Left ventricle myocardium inferior (tissue), 1 donor: ENCODE results near the gene OR14C36. TPM values are rescaled to one million over a fixed set of nuclear protein-coding genes. Genes with fewer than 3 reads are reported as not detected.
"Not testable (repeated sequence)": the region's sequence is repeated elsewhere in the genome, so short reads cannot be mapped to it uniquely, and the experiment has no call there.

Experiments
- DNase-seq: peaks from one replicate; pipeline ENCODE4 v3.0.0-alpha.2; 2020
- H3K27ac ChIP-seq: fragments of 200-600 bp; replicated peaks from 2 replicates; pipeline ENCODE4 v1.8.0; 2021
- H3K27me3 ChIP-seq: fragments of 200-600 bp; 2 replicates; pipeline ENCODE4 v1.8.0; 2021; ENCODE audit warnings: low read depth
- H3K36me3 ChIP-seq: fragments of 200-600 bp; 2 replicates; pipeline ENCODE4 v1.8.0; 2021
- H3K4me1 ChIP-seq: fragments of 200-600 bp; 2 replicates; pipeline ENCODE4 v1.8.0; 2021
- H3K4me3 ChIP-seq: fragments of 200-600 bp; 2 replicates; pipeline ENCODE4 v1.8.0; 2021; ENCODE audit warnings: mild to moderate bottlenecking, moderate library complexity
- H3K9me3 ChIP-seq: fragments of 200-600 bp; replicated peaks from 2 replicates; pipeline ENCODE4 v1.8.0; 2021
- intact Hi-C: fragments of 100-400 bp; cut with micrococcal nuclease; formaldehyde crosslinking; loops from one replicate; pipeline ENCODE4 v1.11.0; 2022
- long read RNA-seq: library from polyadenylated mRNA; unstranded; transcript quantifications from one replicate; pipeline ENCODE4 v2.0.0, GENCODE V29; 2021
- total RNA-seq: library from RNA; stranded (reverse); fragmentation: NEBNext Ultra II Directional; extraction: Animal tissue kit (Norgen Biotek cat#: 25700); gene quantifications from one replicate; pipeline ENCODE4 v1.2.1, GENCODE V29; 2021
- TF ChIP-seq, protein P1 (sequence below): fragments of 200-600 bp; IDR thresholded peaks from 2 replicates; pipeline ENCODE4 v1.8.0; 2021; ENCODE audit warnings: antibody characterized with exemption, mild to moderate bottlenecking, borderline replicate concordance
- donor health status: DM: no; HTN: yes; CAD: no; lungs with severe emphysema.

The OR14C36 gene, protein sequence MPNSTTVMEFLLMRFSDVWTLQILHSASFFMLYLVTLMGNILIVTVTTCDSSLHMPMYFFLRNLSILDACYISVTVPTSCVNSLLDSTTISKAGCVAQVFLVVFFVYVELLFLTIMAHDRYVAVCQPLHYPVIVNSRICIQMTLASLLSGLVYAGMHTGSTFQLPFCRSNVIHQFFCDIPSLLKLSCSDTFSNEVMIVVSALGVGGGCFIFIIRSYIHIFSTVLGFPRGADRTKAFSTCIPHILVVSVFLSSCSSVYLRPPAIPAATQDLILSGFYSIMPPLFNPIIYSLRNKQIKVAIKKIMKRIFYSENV
- not detected for total RNA-seq
- long read RNA-seq, result 0 reads

DNA sequence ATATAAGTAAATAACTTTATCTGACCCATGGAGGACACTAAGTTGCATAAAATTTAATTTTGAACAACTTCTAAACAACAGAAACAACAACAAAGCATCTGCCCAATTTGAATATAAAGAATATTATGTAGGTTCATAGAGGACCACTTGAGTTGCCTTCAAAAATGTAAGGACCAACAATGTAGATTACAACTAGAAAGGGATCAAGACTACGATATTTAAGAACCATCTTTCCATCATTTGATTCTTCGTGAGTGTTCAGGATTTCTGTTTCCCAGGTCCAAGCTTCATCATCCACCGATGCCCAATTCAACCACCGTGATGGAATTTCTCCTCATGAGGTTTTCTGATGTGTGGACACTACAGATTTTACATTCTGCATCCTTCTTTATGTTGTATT lies at the start of gene OR14C36:
Gene OR14C36 (plus strand): TSS at position 301 of the 400 bp plus-strand sequence. CDS start 0 bp downstream, at position 301.
- Histone ChIP-seq H3K4me1 (no peaks in the 10 kb centered on the region), H3K27me3 (no peaks in the 10 kb centered on the region), H3K4me3 (no peak within 1 kb of the TSS), H3K27ac (no peak within 1 kb of the TSS), H3K9me3 (no peaks in the 10 kb centered on the region), H3K36me3 (no peaks in the 10 kb centered on the region)
- TF ChIP-seq, protein P1, sequence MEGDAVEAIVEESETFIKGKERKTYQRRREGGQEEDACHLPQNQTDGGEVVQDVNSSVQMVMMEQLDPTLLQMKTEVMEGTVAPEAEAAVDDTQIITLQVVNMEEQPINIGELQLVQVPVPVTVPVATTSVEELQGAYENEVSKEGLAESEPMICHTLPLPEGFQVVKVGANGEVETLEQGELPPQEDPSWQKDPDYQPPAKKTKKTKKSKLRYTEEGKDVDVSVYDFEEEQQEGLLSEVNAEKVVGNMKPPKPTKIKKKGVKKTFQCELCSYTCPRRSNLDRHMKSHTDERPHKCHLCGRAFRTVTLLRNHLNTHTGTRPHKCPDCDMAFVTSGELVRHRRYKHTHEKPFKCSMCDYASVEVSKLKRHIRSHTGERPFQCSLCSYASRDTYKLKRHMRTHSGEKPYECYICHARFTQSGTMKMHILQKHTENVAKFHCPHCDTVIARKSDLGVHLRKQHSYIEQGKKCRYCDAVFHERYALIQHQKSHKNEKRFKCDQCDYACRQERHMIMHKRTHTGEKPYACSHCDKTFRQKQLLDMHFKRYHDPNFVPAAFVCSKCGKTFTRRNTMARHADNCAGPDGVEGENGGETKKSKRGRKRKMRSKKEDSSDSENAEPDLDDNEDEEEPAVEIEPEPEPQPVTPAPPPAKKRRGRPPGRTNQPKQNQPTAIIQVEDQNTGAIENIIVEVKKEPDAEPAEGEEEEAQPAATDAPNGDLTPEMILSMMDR, result no peak
- intact Hi-C loops, result no loop called here
- DNase-seq, result no peak

DNA sequence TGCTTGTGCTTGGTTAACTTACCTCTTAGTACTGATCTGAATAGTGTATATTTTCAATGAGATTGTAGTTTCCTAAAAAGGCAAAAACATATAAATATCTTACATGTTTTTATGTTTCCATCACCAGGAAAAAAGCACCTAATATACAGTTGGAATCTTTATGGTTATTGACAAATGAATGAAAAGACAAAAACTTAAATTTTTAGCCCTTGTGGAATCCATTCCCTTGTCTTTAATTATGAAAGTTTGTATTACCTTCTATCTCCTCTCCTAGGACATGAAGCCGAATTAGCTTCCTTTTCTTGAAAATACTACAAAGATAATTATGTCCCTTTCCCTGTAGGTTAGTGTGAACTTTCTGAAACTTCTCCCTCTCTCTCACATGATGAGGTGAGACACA lies 45.3 kb upstream of the OR14C36 start, which contains the start of gene OR2T12:
Gene OR2T12 (minus strand): TSS at position 101 of the 400 bp plus-strand sequence. CDS start 7,846 bp downstream, outside the sequence.
- no peaks in the 10 kb centered on the region for H3K36me3 ChIP-seq
- no peaks in the 10 kb centered on the region for H3K4me1 ChIP-seq
- H3K27me3 ChIP-seq, result no peaks in the 10 kb centered on the region
- no peak within 1 kb of the TSS for H3K4me3 ChIP-seq
- DNase-seq, result no peak
- intact Hi-C loops, result no loop called here
- peaks cover 10% of the 10 kb centered on the region for H3K9me3 ChIP-seq
- no peak within 1 kb of the TSS for H3K27ac ChIP-seq
- TF ChIP-seq, protein P1, result no peak

DNA sequence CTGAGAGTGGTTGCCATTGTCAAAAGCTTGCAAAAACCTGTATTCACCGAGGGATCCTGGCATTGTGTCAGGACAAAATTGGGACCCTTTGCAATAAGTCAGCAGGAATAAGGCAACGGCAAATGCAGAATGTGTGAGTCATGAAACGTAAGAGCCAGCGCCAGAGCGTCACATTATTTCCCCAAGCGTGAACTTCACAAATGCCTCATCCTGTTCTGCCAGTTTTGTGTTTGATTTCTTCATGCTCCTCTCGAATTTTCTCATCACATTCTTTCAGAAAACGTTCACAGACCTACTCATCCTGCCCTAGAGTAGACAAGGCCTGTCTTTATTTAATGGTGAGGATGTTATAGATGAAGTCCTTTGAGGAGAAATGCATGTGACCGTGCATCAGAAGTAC lies 42.9 kb upstream of the OR14C36 start:
- DNase-seq, H3K36me3 ChIP-seq, H3K27ac ChIP-seq, intact Hi-C loops, H3K4me1 ChIP-seq, H3K9me3 ChIP-seq, H3K27me3 ChIP-seq, H3K4me3 ChIP-seq: not testable (repeated sequence)

DNA sequence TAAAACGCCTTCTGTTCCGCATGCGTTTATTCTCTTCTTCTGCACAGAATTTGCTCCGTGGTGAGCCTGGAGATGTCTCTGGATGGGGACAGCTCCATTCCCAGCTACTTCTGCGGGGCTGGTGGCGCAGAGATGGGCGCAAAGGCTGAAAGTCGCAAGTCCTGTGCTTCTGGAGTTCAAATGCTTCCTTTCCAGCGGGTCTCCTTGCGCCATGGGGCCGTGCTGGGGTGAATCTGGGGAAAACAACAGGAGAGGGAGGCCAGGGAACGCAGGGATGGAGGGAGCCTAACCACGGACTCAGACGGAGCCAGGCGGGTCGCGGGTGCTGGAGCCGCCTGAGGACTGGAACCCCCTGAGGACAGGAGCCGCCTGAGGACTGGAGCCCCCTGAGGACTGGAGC lies 42.5 kb upstream of the OR14C36 start:
- Histone ChIP-seq H3K9me3 (no peaks in the 10 kb centered on the region), H3K27me3 (no peaks in the 10 kb centered on the region), H3K4me1 (no peaks in the 10 kb centered on the region), H3K36me3 (no peaks in the 10 kb centered on the region), H3K4me3 (no peak overlapping the region), H3K27ac (no peak overlapping the region)
- TF ChIP-seq, protein P1, result no peak
- no peak for DNase-seq
- intact Hi-C loops, result no loop called here

DNA sequence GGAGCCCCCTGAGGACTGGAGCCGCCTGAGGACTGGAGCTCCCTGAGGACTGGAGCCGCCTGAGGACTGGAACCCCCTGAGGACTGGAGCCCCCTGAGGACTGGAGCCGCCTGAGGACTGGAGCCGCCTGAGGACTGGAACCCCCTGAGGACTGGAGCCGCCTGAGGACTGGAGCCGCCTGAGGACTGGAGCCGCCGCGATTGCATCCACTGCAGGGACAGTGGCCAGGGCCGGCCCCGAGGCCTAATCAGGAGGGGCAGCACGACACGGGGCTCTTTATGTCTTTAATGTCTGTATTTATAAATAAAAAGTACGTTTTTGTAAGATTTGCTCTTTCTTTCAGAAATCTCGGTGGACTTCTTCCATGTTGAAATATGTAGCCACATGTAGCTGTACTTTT lies 41.8 kb upstream of the OR14C36 start:
- H3K27me3 ChIP-seq, H3K27ac ChIP-seq, H3K4me1 ChIP-seq, H3K36me3 ChIP-seq, DNase-seq, intact Hi-C loops, H3K9me3 ChIP-seq, H3K4me3 ChIP-seq: not testable (repeated sequence)

DNA sequence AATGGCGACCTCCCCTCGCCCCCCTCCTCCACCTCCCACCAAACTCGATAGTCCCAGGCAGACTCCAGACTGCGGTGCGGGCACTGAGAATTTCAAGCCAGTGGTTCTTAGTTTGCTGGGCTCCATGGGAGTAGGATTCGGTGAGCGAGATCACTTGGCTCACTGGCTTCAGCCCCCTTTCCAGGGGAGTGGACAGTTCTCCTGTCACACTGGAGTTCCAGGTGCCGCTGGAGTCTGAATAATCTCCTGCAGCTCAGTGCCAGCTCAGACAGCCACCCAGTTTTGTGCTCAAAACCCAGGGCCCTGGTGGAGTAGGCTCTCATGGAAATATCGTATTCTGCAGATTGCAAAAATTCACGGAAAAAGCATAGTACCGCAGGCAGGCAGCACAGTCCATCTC lies 31.8 kb upstream of the OR14C36 start:
- intact Hi-C loops, result no loop called here
- no peaks in the 10 kb centered on the region for H3K27me3 ChIP-seq
- TF ChIP-seq, protein P1, result no peak
- H3K36me3 ChIP-seq, result no peaks in the 10 kb centered on the region
- no peak for DNase-seq
- no peak overlapping the region for H3K4me3 ChIP-seq
- no peaks in the 10 kb centered on the region for H3K4me1 ChIP-seq
- H3K27ac ChIP-seq, result no peak overlapping the region
- H3K9me3 ChIP-seq, result peaks cover 37% of the 10 kb centered on the region
